ENCODE data around the gene CSRNP3. TPM values are rescaled to one million over a fixed set of nuclear protein-coding genes. Genes with fewer than 3 reads are reported as not detected.

The CSRNP3 gene
- total RNA-seq, 3 donors from 2014 or later (not counting 1 experiment from before 2014, with no cell fraction given): not detected

DNA sequence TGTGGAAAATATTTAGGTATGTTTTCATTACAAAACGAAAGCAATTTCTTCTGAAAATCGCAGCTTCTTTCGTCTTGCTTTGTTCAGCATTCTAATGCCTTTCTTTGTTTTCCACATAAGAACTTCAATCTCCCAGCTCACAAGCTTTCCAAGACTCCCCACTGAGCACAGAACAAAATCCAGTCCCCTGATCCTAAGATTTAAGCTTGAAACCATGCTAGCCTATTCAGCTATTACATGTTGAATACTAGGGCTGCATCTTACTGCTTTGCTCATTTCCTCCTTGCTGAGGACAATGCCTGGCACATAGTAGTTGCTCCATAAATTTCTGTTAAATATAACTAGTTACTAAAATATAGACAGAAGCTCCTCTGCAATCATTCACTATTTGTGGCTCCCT is 163.9 kb downstream of the CSRNP3 start:
- 86% methylated on average over 3 of the region's 3 CpGs for WGBS (ENCODE audit: insufficient coverage)
- Histone ChIP-seq H3K9me3 (ENCODE audit: control insufficient read depth, insufficient read depth, low read length) (no peaks in the 10 kb centered on the region), H3K4me1 (ENCODE audit: control insufficient read depth, insufficient read depth, low read length) (no peaks in the 10 kb centered on the region), H3K27ac (ENCODE audit: low read length) (no peak overlapping the region), H3K4me3 (ENCODE audit: low read length) (no peak overlapping the region), H3K27me3 (ENCODE audit: control insufficient read depth, insufficient read depth, low read length) (no peaks in the 10 kb centered on the region), H3K36me3 (ENCODE audit: control insufficient read depth, insufficient read depth, low read length) (no peaks in the 10 kb centered on the region)
- intact Hi-C loops (cut with micrococcal nuclease): no loop called here
- TF ChIP-seq CTCF (IDR thresholded peaks at IDR 0.05): no peak
- Mint-ChIP-seq H3K4me1 (no peaks in the 10 kb centered on the region), H3K4me3 (no peak overlapping the region), H3K9me3 (no peaks in the 10 kb centered on the region), H3K27me3 (ENCODE audit: low read depth in 2 of 2) (peaks cover 0 to 4% of the 10 kb centered on the region in 2 donors), H3K36me3 (no peaks in the 10 kb centered on the region), H3K27ac (no peak overlapping the region)
- ATAC-seq (no peak), DNase-seq (no peak)

DNA sequence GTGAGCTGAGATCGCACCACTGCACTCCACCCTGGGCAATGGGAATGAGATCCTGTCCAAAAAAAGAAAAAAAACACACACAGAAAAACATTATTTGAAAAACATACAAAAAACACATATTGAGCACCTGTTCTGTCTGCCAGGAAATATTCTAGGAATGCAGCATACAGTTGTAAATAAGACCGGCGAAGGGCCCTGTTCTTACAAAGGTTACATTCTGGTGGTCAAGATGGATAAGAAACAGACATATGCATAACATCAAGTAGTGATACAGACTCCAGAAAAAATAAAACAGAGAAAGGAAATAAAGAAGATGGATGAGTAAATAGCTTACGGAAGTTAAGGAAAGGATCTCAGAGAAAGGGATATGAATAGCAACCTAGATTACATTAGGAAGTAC is 164.8 kb downstream of the CSRNP3 start:
- Histone ChIP-seq H3K27ac (ENCODE audit: low read length) (no peak overlapping the region), H3K4me1 (ENCODE audit: control insufficient read depth, insufficient read depth, low read length) (no peaks in the 10 kb centered on the region), H3K36me3 (ENCODE audit: control insufficient read depth, insufficient read depth, low read length) (no peaks in the 10 kb centered on the region), H3K27me3 (ENCODE audit: control insufficient read depth, insufficient read depth, low read length) (no peaks in the 10 kb centered on the region), H3K4me3 (ENCODE audit: low read length) (no peak overlapping the region), H3K9me3 (ENCODE audit: control insufficient read depth, insufficient read depth, low read length) (no peaks in the 10 kb centered on the region)
- 98% methylated on average over 4 of the region's 4 CpGs for whole genome bisulfite sequencing (ENCODE audit: insufficient coverage)
- ATAC-seq (no peak), DNase-seq (no peak)
- H3K27me3 Mint-ChIP-seq (ENCODE audit: low read depth in 2 of 2): peaks cover 4 to 8% of the 10 kb centered on the region in 2 donors
- no peaks in the 10 kb centered on the region for H3K4me1 Mint-ChIP-seq
- TF ChIP-seq CTCF (IDR thresholded peaks at IDR 0.05): no peak
- H3K27ac Mint-ChIP-seq: no peak overlapping the region
- intact Hi-C loops (cut with micrococcal nuclease): no loop called here
- no peak overlapping the region for H3K4me3 Mint-ChIP-seq
- no peaks in the 10 kb centered on the region for H3K36me3 Mint-ChIP-seq
- no peaks in the 10 kb centered on the region for H3K9me3 Mint-ChIP-seq

DNA sequence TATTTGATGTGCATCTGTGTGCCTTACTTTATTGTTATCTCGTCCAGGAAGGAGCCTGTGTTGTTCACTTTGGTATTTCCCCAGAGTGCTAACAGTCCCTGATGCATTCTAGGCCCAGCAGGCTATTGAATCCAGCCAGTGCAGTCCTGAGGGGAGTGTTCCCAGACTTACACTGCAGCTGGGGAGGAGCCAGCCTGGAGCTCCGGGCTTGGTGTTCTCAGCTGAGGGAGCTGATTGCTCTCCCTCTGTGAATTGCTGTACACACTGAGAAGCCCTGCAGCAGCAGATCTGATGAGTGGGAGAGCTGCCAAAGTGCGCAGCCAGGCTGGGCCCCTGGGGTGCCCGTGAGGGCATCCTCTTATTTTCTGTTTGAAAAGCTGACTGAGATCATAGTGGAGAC is 165.4 kb downstream of the CSRNP3 start:
- Mint-ChIP-seq H3K27ac (no peak overlapping the region), H3K36me3 (no peaks in the 10 kb centered on the region), H3K4me1 (no peaks in the 10 kb centered on the region), H3K4me3 (no peak overlapping the region), H3K9me3 (no peaks in the 10 kb centered on the region), H3K27me3 (ENCODE audit: low read depth in 2 of 2) (peaks cover 7 to 10% of the 10 kb centered on the region in 2 donors)
- Histone ChIP-seq H3K9me3 (ENCODE audit: control insufficient read depth, insufficient read depth, low read length) (no peaks in the 10 kb centered on the region), H3K4me1 (ENCODE audit: control insufficient read depth, insufficient read depth, low read length) (no peaks in the 10 kb centered on the region), H3K36me3 (ENCODE audit: control insufficient read depth, insufficient read depth, low read length) (no peaks in the 10 kb centered on the region), H3K4me3 (ENCODE audit: low read length) (no peak overlapping the region), H3K27ac (ENCODE audit: low read length) (no peak overlapping the region), H3K27me3 (ENCODE audit: control insufficient read depth, insufficient read depth, low read length) (no peaks in the 10 kb centered on the region)
- no peak for TF ChIP-seq CTCF (IDR thresholded peaks at IDR 0.05)
- ATAC-seq (no peak), DNase-seq (no peak)
- 80% methylated on average over 4 of the region's 4 CpGs for WGBS (ENCODE audit: insufficient coverage)
- intact Hi-C loops (cut with micrococcal nuclease): no loop called here

- intact Hi-C loops (cut with micrococcal nuclease): no loop called here
- Mint-ChIP-seq H3K36me3 (no peaks in the 10 kb centered on the region), H3K27ac (no peak overlapping the region), H3K27me3 (ENCODE audit: low read depth in 2 of 2) (peaks cover 6 to 7% of the 10 kb centered on the region in 2 donors), H3K4me3 (no peak overlapping the region), H3K4me1 (no peaks in the 10 kb centered on the region), H3K9me3 (no peaks in the 10 kb centered on the region)
- Histone ChIP-seq H3K4me3 (ENCODE audit: low read length) (no peak overlapping the region), H3K9me3 (ENCODE audit: control insufficient read depth, insufficient read depth, low read length) (no peaks in the 10 kb centered on the region), H3K27ac (ENCODE audit: low read length) (no peak overlapping the region), H3K36me3 (ENCODE audit: control insufficient read depth, insufficient read depth, low read length) (no peaks in the 10 kb centered on the region), H3K4me1 (ENCODE audit: control insufficient read depth, insufficient read depth, low read length) (no peaks in the 10 kb centered on the region), H3K27me3 (ENCODE audit: control insufficient read depth, insufficient read depth, low read length) (no peaks in the 10 kb centered on the region)
- WGBS (ENCODE audit: insufficient coverage): no CpG with 5 or more reads among the region's 1 CpG
- ATAC-seq: no peak
- DNase-seq: no peak
- no peak for TF ChIP-seq CTCF (IDR thresholded peaks at IDR 0.05)
These were observed 166.0 kb downstream of the CSRNP3 start for GRCh38 chr2:165635532-165635931.
